Breast epithelium (tissue), 3 donors: Measurements from ENCODE around the gene LIM2.

Source experiments
- CTCF ChIP-seq, 3 donors: fragments of 450-650 bp; IDR thresholded peaks; one replicate each; pipeline ENCODE4 v1.5.1; 2016 to 2017; ENCODE audit warnings: antibody characterized with exemption in 3 of 3, mild to moderate bottlenecking in 3 of 3, moderate library complexity in 3 of 3
- POLR2A ChIP-seq: fragments of 450-650 bp; IDR thresholded peaks from one replicate; pipeline ENCODE4 v1.6.1; 2016; ENCODE audit warnings: antibody characterized with exemption, mild to moderate bottlenecking, moderate library complexity

DNA sequence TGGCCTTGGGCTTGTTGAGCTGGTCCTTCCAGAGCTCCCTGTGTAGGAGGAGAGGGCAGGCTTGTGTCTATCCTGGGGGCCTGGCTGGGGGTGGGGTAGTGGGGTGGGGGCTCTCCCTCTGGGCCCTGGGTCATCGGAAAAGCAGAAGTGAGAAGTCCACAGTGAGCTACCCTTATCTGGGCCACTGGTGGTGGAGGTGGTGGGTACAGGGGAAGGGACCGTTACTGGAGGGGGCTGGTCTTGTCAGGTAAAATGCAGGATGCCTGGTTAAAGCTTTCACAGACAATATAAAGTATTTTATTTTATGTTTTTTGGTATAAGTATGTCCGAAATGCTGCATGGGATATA, 30.0 kb upstream of the LIM2 start:
- TF ChIP-seq CTCF (IDR thresholded peaks at IDR 0.05) (no peak), POLR2A (no peak)
